Ureter (tissue), 1 donor: ENCODE measurements around the gene SCMH1. TPM values are rescaled to one million over a fixed set of nuclear protein-coding genes. Genes with fewer than 3 reads are reported as not detected.
A peak's percentile ranks its signal among the peaks of the same experiment; 100 is the strongest.

Experiments
- DNase-seq: peaks from one replicate; pipeline ENCODE4 v3.0.0-alpha.2; 2020; ENCODE audit warnings: low spot score
- total RNA-seq: library from RNA; stranded (reverse); gene quantifications from one replicate; pipeline ENCODE4 v1.2.4, GENCODE V29; 2023
- donor health status: DM: yes; HTN: yes; CAD: no.

Gene SCMH1
- total RNA-seq, 1 donor from 2014 or later = 78.4 TPM

DNA sequence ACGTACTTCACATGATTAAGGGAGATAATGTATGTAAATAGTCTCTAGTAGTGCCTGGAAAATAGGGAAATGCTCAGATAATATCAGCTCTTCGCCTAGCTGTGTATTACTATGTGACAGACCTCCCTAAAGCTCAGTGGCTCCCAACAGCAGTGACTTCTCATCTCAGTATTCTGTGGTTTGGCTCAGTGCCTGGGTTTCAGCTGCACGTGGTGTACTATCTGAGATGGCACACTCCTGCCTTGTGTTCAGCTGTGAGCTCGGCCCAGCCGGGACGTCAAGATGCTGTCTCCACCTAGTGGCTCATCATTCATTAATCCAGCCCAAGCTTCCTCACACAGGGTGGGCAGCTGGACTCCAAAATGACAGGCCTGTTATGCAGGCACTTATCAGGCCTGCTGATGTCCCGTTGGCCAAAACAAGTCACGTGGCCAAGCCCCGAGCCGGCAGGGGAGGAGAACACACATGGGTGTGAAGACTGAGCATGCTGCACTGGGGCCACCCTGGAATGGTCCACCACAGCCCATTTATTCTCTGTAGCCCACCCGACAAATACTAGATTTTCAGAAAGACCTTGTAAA, 238.4 kb downstream of the SCMH1 start:
- peak; percentile 96 for DNase-seq

DNA sequence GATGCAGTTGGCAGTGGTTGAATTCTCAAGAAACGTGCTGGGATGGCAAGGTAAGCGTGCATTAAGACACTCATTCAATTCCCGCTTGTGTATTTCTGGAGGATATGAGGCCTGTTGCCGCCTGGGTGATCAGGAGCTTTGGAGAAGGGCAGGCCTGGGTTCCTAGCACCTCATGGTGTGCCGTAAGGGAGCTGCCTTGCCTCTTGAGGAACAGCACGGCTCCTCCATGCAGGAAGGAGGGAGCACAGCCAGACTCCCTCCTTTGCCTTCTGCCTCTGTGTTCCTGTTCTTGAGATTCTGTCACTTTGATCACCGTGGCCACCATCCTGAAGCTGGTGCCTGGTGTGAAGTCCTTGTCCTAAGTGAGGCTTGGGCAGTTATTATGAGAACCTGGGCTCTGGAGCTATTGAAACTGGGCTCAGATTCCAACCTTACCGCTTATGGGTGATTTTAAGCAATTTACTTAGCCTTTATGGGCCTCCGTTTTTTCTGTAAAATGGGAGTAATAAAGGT, 238.9 kb downstream of the SCMH1 start:
- DNase-seq = no peak

DNA sequence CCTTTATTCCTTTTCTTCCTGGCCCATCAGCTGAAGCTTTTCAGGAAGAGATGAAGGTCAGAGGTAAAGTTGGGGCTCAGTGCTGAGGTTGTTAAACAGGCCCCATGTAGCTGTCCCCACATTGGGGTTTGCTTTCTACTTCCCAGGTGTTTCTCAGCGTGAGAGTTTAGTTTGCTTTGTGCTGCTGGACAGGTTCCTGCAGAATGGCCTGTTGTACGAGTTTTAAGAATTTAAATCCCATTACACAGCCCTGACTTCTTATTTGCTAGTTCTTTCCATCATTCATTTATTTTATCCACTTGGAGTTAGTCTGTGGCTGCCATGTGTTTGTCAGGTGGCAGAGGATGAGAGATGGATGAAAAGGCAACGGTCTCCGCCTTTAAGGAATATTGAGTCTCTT, 243.4 kb downstream of the SCMH1 start:
- no peak for DNase-seq

DNA sequence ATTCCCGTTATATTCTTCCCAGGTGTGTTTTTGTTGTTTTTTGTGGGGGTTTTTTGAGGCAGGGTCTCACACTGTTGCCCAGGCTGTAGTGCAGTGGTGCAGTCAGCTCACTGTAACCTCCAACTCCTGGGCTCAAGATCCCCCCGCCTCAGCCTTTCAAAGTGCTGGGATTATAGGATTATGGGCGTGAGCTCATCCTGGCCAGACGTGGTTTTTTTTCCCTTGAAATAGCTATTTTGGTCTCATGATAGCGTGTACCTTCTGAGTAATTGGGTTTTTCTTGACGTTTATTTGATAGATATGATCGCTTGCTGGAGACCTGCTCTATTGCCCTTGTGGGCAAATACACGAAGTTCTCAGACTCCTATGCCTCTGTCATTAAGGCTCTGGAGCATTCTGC, 245.0 kb downstream of the SCMH1 start:
- DNase-seq = no peak

DNA sequence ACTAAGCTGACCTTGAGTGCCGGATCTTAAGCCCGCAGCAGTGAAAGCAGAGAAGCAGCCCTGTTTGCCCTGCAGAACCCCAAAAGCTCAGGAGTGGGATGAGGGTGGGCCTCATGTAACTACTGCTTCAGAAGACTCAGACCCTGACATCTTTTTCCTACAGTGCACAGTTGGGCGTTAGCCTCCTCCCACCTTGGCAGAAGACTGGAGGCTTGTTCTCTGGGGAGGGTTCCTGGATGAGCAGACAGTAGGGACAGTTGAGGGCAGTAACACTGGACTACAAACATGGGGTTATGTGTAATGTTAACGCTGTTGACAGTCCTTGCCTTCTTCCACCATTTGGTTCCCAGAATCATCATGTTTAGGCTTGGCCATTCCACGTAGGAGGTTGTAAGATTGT, 253.0 kb downstream of the SCMH1 start:
- DNase-seq = no peak

DNA sequence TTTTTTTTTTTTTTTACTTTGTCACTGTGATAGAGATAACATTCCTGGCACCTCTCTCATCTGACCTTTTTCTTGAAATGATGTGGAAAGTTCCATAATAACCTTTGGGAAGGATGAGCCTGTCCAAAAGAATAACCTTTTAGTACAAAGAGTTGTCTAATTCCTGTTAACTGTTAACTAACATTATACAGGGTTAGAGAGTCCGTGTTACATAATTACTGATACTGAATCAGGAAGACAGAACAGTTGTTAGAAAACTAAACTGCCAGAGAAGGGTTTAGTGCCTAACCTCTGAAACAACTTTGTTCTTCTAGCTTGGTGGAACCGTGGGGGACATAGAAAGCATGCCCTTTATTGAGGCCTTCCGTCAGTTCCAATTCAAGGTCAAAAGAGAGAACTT, 253.8 kb downstream of the SCMH1 start:
- DNase-seq = no peak

DNA sequence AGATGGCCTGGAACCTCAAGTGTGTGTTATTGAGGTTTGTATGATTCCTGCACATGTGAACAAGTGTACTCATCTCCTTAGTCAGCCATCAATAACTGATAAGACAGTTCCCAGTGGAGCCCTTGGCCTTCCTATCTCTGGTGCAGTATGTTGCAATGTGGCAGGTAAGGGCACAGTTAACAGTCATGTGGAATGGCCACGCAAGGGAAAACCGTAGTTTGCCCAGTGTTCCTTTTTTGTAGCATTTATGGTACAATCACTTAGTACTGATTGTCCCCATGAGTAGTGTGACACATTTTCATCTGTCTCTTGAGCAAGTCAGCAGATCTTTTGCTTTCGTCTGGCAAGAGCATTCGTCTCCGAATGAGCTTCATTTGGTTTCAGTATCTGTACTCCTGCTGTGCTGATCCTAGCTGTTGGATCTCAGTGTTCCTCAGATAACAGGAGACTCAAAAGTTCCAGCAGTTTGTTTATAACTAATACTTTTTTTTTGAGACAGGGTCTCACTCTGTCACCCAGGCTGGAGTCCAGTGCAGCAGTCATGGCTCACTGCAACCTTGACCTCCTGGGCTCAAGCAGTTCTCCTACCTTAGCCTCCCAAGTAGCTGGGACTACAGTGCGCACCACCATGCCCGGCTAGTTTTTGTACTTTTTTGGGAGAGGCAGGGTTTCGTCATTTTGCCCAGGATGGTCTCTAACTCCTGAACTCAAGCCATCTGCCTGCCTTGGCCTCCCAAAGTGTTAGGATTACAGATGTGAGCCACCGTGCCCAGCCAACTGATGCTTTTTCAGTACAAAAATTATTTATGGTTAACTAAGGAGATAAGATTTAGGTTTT, 254.4 kb downstream of the SCMH1 start:
- no peak for DNase-seq

DNA sequence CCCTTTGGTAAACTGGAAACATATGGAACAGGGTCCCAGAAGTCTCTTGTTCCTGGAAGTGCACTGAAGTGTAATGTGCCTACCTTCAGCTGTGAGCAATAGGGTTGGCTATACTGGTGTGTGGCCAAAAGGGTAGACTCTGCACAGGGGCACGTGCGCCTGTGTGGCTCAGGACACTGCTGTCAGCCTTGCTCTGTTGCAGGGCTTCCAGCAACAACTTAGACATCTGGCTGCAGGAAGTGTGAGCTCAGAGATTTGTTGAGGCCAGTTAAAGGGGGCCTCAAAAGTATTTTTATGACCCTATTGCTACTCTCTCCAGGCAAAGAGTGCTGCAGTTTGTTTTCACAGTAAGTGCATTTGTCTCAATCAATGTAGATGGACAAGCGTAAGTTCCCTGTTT, 255.2 kb downstream of the SCMH1 start:
- DNase-seq = no peak

DNA sequence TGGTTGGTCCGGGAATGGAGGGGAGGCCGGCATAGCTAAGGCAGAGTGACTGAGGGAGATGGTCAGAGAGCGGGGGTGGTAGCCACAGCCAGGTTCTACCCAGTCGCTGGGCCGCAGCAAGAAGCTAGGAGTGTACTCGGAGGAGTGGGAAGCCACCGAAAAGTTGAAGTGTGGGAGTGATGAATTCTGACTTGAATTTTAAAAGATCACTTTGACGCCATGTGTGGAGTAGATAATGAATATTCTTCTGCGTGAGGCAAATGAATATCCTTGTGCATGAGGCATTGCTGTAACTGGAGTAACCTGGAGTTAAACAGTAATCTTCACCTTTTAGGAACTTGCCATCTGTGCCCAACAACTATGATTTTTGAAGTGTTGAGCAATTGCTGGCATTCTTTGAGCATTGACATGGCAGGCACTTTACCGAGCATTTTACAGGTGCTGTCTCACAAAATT, 255.8 kb downstream of the SCMH1 start:
- no peak for DNase-seq

DNA sequence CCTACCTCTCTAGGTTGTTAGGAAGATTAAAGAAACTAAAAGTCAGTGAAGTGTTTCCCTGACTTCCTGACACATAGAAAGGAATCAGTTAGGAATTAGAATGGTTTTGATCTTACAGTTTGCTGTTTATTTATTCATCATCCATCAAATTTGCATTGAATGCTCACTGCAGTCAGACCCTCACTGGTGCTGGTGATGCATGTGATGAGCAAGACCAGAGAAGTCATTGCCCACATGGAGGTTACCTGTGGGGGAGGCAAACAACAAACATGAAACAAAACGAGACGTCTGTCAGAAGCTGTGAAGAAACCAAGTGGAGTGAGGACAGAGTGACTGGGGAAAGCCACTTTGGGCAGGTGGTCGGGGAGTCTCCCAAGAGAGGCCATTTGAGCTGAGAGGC, 256.2 kb downstream of the SCMH1 start:
- DNase-seq = no peak

DNA sequence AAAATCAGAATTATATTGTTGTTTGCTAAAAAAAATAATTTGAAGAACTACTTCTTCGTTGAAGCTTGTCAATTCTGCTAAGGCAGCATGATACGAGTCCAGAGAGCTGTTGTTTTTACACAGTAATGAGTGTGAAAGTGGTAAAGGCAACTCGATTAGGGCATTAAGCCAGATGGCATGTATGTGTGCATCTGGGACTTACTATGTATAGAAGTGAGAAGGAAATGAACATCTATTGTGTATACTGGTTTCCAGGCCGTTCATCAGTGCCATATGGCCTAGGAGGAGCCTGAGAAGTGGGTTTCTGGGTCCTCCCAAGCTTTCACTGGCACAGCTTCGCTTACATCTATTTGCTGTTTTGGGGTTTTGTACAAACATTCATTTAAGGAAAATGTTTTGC, 256.9 kb downstream of the SCMH1 start:
- DNase-seq = no peak

DNA sequence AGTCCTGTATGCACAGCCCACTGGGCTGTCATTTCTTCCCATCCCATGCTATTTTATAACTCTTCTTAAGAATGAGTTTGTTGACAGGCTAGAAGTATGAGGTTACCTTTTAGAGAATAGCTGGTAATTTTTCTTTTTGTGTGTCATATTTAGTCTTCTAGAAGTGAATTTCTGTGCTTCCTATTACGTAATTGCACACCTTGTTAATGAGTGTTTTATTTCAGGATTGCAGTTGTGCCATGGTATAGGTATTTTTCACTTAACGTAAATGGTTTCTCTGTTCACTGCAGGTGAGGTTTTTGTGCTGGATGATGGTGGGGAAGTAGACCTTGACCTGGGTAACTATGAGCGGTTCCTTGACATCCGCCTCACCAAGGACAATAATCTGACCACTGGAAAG, 257.6 kb downstream of the SCMH1 start:
- no peak for DNase-seq

DNA sequence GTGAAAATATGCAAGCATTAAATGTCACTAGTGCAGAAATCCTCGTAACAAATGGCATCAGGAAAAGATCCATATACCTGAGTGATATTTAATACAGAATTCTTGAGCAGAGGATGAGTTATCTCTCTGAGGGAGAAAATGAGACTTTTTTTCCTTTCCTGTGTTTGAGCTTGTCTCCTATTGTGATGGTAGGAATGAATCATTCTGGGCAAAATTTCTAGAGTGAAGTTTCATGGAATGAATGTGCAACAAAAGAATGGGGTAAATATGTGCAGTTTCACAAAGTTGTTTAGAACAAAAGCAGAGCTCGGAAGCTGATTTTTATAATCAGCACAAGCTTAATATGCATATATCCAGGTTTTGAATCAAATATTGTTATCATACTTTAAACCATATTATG, 258.0 kb downstream of the SCMH1 start:
- DNase-seq = no peak

DNA sequence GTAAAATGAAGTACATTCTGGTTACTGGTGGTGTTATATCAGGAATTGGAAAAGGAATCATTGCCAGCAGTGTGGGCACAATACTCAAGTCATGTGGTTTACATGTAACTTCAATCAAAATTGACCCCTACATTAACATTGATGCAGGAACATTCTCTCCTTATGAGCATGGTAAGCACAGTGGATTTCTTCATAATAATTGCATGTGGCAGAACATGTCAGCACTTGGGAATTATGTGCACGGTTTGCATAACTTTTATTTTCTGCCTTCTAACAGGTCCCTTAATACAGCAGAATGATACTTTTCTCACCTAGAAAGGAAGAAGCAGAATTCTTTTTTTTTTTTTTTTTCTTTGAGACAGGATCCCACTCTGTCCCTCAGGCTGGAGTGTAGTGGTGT, 258.8 kb downstream of the SCMH1 start:
- no peak for DNase-seq

DNA sequence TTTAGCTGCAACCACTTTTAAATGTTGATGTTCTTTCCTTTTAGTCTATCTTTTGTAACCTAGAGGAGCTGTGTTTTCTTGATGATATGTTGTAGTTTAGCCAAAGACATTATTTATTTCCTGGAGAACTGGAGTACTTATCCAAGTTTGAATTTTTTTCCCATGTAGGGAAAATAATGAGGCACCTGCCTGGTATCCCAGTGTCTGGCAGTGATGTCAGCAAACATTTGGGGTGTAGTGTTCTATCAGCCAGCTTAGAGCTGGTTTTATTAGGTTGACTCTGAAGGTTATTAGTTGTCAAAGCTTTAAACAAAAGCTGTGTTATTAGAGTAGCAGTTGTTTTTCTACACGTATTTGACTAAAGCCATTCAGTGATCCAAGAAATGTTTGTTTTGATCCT, 259.4 kb downstream of the SCMH1 start:
- no peak for DNase-seq

DNA sequence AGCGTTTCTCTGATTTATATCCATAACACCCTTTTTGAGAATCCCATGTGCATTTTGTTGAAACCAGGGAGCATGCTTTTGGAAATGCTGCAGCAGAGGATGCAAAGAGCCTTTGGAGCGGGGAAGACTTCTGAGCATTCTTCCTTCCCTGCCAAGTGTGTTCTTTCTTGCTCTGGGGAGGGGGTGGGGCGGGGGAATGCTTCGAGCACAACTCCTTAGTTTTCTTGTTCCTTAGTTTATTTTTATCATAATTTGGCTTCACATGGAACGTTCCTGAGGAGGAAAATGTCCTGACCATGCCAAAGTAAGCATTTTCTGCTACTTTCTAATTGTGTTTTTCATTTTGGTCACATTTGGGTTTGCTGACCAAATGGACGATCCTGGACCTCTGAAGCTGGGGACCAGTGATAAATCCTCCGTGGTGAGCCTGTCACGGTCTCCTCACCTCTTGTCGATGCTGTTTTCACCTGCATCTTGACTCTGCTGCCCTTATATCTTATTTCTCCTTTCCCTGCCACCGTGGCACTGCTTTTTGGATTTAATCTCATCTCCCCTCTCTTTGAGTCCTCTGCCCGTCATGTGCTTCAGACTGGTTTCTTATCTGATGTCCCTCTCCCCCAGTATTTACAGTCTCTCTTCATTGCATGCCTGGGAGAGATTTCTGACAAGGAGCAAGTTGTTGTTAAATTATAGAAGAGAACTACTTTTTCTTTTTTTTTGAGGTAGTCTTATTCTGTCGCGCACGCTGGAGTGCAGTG, 260.2 kb downstream of the SCMH1 start:
- DNase-seq = no peak

DNA sequence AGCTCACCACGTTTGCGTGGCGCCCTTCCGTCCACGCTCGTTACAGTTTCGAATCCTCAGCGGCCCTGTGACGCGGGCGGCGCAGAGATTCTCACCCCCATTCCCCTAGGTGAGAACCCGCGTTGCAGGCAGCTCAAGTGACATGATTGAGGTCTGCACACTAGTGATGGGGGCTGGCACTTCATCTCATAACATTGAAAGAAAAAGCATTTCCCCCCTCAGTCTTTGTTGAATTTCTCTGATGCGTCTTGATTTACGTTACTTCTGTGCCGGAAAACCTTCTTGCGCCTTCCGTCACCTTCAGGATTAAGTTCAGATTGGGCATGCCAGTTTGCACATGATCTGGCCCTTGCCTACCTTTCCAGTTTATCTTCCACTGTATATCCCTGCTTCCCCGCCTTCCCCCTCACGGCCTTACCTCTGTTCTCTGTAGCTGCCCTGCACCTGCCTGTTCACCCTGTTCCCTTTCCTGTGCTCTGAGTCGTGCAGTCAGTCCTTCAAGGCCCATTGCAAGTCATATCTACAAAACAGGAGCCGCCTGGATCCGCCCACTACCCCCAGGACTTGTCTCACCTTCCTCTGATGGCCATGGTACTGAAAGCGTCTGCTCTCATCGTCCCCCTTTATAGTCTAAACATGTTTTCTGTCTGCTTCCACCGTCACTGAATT, 261.5 kb downstream of the SCMH1 start:
- peak; percentile 51 for DNase-seq

DNA sequence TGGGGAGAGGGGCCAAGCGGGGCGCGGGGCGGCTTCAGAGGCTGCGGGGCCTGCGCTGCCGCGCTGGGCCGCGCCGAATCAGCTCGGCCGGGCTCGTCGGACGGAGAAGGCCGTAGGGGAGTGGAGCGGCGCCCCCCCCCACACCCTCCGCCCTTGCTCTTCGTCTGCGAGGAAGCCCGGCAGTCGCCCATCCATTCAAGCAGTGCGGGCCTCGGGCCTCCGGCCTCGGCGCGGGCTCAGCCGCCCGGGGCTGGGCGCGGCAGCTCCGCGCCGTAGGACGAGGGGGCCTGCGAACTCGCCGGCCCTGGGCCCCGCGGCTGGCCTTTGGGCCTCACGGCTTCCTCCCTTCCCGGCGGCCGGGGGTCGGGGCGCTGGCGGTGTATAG, 262.0 kb downstream of the SCMH1 start:
- DNase-seq = no peak

DNA sequence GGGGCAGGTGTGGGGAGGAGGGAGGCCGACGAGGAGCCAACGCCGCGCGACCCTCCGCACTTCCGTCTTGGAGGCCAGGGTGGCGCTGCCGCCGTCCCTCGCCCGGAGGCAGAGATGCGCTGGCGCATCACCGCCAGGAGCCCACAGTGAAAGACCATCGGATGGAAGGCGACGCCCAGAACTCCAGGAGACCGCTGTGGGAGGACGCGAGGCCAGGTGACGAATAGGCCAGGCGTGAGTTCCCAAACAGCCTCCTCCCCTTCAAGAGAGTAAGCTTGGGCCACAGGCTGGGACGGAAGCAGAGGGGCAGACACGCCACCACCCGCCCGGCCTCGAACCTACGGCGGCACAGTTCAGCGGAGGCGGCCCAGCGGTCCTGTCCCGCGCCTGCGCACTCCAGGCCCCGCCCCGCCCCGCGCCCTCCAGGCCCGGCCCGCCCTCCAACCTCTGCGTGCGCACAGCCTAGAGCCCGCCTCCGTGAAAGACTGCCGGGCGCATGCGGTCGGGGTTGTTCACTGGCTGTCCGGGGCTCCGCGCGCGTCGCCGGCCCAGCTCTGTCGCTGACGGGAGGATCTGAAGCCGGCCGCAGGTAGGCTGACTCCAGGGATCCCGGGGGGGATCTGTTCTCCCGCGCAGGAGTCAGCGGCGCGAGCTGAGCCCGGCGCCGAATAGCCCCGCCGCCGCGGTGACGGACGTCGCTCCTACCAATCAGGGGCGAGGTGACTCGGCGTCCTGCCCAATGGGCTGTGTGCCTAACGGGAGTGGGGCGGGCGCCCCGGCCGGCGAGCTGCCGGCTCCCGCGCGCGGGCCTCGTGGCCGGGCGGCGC, 262.7 kb downstream of the SCMH1 start, which contains the start of gene CTPS1:
Gene CTPS1, plus strand, starts transcription at position 456 of the 827 bp plus-strand sequence. CDS start 3,595 bp downstream, outside the sequence.
- DNase-seq = peak; percentile 97

DNA sequence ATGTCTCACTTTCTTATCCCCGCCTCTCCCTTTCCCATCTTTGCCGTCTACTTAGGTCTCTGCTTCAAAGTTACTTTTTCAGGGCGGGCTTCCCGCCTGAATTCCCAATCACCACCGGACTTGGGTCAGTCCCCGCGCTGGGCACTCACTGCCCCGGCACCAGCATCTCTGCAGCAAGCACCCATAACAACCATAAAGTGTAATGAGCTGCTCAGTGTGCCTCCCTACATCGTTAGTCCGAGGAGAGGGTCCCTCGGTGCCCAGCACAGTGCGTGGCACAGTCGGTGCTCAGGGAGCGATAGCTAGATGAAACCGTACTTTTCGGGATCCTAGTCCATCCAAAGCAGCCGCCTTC, 263.2 kb downstream of the SCMH1 start:
- DNase-seq = no peak

DNA sequence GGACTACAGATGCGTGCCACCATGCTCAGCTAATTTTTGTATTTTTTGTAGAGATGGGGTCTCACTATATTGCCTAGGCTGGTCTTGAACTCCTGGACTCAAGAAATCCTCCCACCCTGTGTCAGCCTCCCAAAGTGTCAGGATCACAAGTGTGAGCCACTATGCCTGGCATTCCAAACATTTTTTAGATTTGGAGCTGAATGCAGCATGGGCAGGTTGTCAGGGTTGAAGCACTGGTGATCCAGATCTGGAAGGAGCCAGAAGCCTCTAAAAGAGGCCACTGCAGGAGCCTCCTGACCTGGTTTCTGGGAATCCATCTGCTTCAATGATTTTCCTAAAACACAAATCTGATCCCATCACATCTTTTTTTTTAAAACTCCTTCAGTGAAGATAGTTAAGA, 264.4 kb downstream of the SCMH1 start:
- DNase-seq = no peak
